HG03469 (cell line): ENCODE results near the gene PPP1R27.

Experiments
- ATAC-seq: cut with Tn5 transposase; IDR thresholded peaks from one replicate; pipeline ENCODE4 v1.9.1; 2021; ENCODE audit warnings: mild to moderate bottlenecking, moderate library complexity, moderate number of reproducible peaks; ENCODE audit not compliant: unreplicated experiment

The PPP1R27 gene, protein sequence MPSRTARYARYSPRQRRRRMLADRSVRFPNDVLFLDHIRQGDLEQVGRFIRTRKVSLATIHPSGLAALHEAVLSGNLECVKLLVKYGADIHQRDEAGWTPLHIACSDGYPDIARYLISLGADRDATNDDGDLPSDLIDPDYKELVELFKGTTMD

DNA sequence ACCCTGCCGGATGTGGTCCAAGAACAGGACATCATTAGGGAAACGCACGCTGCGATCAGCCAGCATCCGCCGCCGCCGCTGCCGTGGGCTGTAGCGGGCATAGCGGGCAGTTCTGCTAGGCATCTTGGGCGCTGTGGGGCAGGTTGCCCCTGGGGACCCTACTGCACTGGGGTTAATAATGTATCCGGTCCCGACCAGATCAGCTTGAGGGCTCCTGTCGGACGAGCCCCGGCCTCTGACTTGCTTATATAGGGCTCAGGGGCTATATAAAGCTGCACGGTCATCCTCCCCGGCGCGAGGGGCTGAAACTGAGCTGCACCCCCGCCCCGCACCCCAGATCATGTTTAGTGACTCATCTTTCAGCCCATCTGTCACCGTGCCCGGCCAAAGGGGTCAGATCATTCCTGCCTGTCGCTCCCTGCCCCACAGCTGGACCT is at the start of gene PPP1R27:
Gene PPP1R27, minus strand, starts transcription at position 220 of the 437 bp plus-strand sequence. Its CDS starts 97 bp downstream, at position 123.
- ATAC-seq, result no peak

DNA sequence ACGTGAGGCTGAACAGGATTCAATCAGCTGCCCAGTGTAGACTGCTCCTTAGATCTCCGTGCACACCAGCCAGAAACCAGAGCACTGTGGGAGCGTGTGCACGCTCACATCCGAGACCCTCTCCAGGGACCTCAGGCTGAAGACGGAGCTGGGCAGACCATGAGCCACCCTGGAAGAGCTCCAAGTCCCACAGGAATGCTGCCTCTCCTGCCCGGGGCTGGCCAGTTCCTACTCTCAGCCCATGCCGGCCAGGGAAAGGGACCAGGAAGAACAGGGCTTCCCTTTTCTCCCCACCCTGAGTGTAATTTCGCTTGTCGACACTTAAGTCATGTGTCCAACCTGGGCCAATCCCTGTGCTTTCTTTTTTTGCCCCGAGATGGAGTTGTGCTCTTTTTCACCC is 49.7 kb upstream of the PPP1R27 start:
- no peak for ATAC-seq

DNA sequence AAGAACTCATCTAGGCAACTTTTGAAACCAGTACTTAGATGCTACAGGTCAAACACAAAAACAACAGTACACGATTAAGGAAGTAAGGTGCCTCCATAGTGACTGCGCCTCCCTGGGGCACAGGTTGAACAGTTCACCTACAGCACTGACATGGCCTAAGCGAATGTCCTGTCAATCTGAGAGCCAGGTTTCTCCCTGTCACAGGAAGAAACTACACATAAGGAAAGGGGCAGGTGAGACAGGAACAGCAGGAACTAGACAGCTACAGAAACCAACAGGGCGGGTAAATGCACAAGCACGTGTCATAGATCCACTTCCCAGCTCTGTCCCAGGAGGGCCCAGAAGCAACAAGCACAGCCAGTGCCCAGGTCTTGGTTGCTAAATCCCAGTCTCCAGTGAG is 44.3 kb upstream of the PPP1R27 start:
- ATAC-seq, result no peak

DNA sequence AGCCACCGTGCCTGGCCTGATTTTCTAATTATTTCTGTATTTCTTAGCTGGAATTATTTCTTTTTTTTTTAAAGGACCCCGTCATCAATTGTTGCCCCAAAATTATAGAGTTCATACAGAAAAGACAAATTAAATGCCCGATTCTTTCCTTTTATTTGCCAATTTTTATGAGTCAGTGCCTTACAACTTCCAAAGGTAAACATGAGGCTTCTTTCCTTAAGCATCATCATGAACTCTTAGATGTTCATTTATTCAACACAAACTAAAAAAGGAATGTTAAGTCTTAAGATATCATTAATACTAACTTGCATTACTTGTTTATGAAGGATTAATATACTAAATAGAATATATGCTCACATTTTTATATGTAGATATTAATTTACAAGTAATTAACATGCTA is 43.4 kb upstream of the PPP1R27 start:
- no peak for ATAC-seq

DNA sequence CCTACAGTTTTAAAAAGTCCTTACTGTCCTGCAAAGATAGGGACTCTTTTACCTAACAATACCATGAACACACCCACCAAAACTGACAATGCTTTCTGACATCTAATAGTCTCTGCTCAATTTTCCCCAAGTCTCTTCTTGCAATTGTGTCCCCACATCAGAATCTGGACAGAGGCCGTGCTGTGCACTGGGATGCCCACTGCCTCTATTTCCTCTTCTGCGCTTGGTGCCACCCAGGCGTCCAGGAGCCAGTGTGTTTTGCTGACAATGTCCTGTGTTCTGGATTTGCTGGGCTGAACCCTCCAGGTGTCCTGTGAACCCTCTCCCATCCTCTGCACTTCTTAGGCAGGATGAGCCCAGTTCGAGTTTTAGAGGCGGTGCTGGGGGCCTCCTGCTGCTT is 42.7 kb upstream of the PPP1R27 start:
- no peak for ATAC-seq

DNA sequence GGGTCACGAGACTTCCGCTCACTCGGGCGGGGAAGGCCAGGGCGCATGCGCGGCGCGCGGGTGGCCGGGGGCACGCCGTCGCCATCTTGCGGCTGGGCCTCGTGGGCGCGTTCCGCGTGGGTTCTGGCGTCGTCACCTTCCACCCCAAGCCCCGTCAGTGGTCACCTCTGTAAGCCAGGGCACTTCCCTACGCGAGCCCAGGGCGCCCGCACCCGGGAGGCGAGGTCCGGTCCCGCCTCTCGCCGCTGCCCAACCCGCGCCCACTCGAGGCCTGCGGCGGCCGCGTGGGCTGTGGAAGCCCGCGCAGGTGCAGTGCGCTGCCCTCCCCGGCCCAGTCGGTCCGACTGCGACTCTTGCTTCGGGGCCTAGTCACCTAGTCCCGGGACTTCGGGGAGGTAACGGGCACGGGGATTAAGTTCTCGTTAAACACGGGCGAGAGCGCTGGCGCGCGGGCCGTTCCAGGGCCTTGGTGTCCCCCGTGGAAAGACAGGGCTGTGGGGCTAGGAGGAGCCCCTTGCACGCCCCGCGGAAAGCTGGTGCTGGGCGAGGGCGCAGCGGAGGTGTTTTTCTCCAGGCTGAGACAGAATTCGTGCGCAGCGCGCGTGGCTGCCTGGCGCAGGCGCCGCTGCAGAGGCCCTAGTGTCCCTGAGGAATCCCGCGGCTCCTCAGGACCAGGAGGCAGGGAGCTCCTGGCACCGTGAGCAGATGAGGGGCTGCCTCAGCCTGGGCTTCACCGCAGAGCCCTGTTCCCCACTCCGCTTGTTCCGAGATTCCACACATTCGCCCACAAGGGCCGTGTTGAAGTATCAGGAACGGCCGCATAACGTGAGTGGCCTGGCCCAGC is 36.8 kb upstream of the PPP1R27 start:
- no peak for ATAC-seq

DNA sequence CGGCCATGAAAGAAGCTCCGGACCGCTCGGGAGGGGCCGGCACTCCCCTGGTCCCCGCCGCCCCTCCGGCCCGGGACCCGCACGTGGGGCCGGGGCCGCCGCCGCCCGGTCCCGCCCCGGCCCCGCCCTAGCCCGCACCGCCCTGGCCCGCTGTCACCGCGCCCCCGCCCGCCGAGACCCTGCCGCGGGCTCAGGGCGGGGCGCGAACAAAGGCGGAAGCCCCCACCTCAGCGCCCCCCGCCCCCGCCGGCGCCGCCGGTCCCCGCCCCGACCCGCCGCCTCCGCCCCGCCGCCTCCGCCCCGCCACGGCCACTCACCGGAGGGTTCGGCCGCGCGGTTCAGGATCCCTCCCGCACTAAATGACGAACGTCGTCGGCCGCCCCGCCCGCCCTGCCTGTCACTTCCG is 36.1 kb upstream of the PPP1R27 start, which contains the start of gene ARHGDIA:
Gene ARHGDIA, minus strand, starts transcription at position 357 of the 406 bp plus-strand sequence. CDS start 1,407 bp downstream, outside the sequence.
- no peak for ATAC-seq

DNA sequence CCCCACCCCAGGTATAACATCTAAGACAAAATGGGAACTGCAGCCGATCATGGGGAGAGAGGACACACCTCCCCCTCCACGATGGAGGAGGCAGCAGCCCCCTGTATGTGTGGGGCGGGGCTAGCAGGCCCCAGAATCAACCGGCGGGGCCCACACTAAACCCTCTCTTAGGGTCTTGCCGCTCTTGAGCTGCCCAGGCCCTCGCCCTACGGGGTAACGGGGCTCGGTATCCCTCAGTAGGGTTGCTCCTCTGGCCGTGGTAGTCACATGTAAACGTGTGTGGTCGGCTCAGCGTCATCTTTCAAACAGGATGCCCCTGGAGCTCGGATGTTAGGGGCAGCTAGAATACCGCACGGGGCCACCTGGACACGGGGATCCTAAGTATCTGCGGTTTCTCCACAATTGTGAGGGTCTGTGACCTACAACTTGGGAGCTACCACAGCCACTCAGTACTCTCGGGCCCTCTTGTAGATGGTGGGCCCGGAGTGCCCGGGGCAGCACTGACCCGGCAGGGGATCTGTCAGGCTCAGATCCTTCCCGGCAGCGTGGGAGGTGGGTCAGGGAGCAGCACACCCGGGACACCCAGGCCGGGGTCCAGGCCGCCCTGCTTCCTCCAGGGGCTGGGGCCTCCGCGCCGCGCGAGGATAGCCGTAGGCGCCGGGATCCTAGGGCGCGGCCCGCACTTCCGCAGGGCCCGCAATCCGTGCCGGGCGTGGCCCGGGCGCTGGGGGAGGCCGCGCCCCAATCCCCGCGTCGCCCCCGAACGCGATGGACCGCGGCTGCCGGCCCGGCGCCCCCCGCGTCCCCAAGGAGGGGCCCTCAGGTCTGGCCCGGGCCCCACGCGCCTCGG is 35.5 kb upstream of the PPP1R27 start:
- ATAC-seq, result no peak

DNA sequence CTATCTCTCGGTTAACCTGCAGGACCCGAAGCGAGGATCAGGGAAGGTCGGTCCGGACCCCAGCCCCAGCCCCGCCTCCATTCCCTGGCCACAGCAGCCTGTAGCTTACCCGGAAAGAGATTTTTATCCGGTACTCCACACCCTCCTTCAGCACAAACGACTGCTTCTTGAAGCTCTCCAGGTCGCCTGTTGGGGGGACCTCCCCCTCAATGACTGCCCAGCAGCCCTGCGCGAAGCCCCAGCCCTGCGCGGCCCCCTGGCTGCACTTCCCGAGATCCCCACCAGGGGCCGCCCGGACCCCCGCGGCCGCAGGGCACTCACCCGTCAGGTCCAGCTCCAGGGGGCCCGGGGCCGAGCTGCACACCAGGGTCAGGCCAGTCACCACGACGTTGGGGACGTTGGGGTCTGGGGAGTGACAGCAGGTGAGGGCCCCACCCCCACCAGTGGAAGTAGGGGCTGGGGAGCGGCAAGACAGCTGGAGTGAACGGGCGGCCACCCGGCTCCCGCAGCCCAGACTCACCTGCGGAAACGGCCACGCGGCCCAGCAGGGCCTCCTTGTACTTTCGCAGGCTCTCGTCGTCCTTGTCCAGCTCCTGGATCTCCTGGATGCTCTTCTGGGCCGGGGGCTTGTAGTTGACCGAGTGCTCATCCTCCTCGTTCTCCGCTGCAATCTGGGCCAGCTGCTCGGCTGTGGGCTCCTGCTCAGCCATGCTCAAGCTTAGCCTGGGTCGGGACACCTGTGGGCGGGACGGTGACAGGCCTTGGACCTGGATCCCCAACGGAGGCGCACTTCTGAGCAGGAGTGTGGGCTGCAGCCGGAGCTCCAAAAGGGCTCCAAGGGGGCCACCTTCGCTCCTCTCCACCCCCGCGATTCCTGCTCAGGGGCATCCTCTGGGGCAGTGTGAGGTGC is 34.6 kb upstream of the PPP1R27 start:
- ATAC-seq, result no peak

DNA sequence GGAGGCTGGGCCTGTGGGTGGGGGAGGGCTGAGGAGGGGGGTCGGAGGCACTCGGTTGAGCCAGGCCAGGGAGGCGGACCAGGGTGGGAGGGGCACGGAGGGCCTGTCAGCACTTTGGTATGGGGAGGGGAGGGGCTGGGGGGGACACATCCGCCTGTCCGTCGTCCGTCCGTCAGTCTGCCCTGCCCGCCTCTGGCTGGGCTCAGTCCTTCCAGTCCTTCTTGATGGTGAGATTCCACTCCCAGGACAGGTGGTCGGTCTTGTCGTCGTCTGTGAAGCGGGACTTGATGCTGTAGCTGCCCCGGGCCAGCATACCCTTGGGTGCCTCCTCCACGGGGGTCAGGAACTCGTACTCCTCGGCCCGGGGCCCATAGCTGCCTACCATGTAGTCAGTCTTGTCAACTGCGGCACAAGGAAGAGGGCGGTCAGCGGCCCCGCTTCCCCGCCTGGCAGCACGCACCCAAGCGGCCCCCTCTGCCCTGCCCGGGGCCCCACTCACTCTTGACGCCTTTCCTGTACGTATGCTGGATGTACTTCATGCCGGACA is 33.9 kb upstream of the PPP1R27 start:
- ATAC-seq, result no peak

DNA sequence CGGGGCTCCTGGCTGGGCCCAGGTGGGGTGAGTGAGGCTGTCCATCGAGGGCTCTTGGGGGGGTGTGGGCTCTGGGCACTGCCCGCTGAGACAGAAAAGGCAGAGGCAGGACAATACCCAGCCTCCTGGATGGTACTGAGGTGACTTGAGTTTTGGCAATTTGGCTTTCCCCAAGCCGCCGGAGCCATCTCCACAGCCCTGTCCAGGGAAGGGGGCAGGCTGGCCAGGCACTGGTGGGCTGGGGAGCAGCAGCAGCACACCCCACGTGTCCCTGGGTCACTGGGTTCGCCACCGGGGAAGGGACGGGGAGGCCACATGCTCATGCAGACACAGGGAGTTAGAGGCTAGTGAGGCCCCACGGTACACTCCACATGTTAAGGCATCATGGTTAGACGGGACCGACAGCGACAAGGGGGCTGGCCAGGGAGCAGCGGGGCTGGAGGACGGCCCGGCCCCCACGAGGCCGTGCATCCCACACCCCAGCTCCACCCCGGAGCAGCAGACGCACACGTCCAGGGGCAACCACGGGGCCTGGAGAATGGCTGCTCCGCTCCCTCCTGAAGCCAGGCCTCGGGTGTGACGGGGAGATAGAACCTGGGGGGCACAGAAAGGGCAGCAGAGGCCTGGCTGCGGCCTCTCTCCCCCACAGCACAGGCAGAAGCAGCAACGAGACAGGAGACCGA is 33.3 kb upstream of the PPP1R27 start:
- no peak for ATAC-seq

DNA sequence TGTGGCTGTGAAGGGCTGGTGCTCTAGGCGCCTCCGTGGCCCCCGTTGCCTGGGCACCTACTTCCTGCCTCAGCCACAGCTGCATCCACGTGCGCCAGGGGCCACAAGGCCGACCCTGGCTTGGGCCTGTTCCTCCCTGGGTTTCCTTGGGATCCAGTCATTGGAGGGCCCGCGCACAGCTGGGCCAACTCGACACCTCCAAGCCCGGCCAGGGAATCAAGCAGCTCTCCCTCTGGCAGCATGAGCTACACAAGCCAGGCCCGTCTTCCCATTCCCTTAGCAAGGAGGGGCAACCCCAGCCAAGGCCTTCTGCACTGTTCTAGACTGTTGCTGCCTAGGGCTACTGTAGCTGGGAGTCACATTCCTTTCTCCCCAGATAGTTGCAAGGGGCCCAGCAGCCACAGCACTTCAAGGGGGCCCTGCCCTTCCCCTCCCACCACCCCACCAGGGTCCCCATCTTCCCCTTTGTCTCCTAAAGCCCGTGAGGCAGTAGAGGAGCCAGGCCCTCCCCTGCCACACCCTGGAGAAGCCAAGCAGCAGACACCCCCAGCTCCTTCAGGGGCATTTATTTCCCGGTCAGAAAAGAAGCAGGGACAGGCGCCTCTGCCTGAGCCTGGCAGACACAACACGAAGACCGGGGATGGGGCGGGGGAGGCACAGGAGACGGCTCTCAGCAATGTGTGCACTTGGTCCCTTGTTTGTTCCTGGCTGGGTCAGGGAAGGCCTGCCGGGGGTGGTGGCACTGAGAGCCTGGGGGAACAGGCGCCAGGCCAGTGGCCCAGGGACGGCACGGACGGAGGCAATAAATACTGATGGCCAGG is 32.5 kb upstream of the PPP1R27 start:
- no peak for ATAC-seq

DNA sequence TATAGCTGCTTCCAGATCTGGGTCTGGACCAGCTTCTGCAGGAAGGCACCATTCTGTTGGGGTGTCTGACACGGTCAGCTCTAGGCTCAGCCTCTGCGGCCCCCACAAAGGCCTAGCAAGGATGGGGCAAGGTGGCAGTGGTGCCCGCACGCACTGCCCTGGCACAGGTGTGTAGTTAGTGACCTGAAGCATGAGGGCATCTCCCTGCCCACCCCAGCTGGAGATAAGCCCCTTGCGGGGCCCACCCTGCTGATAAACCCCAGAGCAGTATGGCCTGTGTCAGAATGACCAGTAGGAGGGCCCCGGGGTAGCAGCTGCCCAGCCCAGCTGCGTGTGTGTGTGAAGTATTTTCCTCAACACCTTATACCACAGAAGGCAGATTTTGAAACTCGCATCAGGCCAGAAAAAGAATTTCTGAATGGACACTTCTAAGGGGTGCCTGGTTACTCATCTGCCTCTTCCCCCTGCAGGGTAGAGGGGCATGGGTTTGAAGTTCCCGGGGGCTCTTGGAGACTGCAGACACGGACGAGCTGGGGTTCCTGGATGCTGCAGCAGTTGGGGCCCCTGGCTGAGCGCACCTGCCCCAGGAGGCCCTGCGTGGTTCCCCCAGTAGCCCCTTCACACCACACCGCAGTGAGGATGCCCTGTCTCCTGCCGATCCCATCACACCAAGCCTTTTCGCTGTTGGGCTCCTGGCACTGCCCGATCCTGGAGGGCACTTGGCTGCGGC is 31.8 kb upstream of the PPP1R27 start:
- ATAC-seq, result no peak

DNA sequence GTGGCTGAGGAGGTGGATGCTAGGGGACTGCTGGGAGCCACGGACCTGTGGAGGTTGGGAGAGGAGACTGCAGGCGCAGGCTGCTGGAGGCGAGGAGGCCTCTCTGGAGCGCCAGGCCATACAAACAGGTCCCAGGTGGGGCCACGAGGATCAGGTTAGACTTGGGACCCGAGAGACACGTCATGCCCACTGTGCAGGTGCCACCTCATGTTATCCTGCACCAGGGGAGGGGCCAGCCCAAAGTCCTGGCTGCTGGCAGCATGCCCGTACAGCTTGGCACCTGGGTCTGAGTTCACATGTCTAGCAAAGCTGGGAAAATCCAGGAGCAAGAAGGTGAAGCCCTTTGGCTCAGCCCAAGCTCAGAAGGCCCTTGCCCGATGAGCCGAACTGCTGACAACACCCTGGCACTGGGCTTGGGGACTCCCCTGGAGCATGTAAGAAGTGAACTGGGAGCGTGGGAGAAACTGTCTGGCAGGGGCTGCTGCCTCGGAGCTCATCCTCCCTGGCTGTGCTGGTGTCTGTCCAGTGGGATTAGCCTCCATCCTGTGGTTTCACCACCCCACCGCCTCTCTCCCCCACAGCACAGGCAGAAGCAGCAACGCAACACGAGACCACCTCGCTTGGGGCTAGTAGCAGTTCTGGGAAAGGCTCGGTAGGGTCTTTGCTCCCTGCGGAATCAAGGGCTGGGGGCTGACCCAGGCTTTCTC is 31.0 kb upstream of the PPP1R27 start:
- no peak for ATAC-seq

DNA sequence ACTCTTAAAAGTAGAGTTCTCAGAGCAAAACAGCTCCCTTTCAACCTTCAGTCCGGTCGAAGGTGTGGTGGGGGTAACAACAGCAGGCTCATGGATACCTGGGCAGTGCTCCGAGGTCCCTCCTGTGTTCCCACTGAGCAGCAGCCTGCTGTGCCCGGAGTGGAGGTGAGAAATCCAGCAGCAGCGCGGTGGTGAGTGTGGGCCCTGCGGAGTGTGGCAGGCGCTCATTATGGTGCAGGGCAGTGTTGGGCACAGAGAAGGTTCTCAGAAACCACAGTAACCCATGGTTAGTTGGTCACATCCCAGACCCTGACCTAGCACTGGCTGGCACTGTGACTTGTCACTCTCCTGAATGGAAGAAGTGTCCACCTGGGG is 30.5 kb upstream of the PPP1R27 start:
- no peak for ATAC-seq

DNA sequence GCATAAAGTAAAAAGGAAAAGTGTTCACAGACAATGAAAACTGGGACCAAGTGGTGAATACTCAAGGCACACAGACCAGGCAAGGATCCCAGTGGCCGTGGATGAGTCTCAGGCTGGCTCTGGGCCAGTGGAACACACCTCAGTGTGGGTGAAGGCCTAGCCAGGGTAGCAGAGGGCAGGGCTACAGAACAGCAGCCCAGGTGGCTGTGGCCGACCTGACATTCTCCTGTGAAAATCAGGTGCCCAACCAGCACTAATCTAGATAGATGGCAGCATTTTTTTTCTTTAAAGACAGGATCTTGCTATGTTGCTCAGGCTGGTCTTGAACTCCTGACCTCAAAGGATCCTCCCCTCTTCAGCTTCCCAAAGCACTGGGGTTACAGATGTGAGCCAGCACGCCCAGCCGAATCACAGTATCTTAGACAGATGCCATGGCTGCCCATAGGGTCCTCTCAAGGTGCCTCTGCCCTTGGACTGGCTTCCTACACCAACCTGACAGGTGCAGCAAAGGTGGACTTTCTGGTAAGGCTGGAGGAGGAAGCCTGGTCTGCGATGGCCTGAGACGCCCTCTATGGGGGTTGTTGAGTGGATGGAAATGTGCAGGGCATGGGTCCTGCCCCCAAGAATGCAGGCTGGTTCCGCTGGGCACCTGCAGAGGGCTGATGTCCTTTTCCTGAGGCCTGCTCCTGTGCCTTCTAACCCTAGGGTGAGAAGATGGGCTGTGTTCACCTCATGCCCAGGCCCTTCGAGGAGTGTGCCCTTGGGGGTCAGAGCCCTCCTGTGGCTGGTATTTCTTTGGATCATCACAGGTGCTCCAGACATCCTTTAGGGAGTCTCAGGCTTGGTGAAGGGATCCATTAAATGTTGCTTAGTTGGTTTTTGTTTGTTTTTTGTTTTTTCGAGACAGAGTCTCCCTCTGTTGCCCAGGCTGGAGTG is 29.3 kb upstream of the PPP1R27 start:
- no peak for ATAC-seq
